Body of pancreas (tissue), 4 donors: ENCODE results near the gene CDK11B.

ENCODE experiments used
- POLR2A ChIP-seq, 3 donors: fragments of 450-650 bp; IDR thresholded peaks; one replicate each; pipeline ENCODE4 v1.6.1; 2016; ENCODE audit warnings: antibody characterized with exemption in 3 of 3, mild to moderate bottlenecking in 2 of 3
- TF ChIP-seq, protein P1 (sequence below), 7 experiments: fragments of 450-650 bp in 4 of 7; fragments of 200-600 bp in 3 of 7; sonication (generic) in 3 of 7; IDR thresholded peaks; one replicate each; pipeline ENCODE4 v1.5.1; 2016 to 2019; ENCODE audit warnings: antibody characterized with exemption in 7 of 7

DNA sequence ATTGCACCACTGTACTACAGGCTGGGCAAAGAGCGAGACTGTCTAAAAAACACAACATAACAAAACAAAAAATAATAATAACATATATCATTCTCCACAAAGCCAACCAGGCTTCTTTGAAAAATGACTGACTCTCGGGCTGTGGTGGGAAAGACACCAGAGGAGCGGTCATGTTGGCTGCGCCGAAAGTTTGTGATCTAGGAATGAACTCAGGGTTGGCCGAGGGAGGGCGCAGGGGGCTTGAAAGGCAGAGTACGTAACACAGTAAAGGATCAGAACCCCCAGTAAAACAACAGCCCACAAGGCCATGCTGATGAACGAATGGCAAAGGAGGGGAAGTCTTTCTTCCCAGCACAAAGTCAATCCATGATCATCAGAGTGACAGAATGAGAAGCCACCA lies 29.0 kb upstream of the CDK11B start:
- TF ChIP-seq POLR2A (IDR thresholded peaks at IDR 0.05), result no peak
- TF ChIP-seq, protein P1, sequence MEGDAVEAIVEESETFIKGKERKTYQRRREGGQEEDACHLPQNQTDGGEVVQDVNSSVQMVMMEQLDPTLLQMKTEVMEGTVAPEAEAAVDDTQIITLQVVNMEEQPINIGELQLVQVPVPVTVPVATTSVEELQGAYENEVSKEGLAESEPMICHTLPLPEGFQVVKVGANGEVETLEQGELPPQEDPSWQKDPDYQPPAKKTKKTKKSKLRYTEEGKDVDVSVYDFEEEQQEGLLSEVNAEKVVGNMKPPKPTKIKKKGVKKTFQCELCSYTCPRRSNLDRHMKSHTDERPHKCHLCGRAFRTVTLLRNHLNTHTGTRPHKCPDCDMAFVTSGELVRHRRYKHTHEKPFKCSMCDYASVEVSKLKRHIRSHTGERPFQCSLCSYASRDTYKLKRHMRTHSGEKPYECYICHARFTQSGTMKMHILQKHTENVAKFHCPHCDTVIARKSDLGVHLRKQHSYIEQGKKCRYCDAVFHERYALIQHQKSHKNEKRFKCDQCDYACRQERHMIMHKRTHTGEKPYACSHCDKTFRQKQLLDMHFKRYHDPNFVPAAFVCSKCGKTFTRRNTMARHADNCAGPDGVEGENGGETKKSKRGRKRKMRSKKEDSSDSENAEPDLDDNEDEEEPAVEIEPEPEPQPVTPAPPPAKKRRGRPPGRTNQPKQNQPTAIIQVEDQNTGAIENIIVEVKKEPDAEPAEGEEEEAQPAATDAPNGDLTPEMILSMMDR (IDR thresholded peaks at IDR 0.05), result no peak
